HG02588 (cell line): ENCODE results near the gene OTOG.

Experiments
- ATAC-seq: cut with Tn5 transposase; IDR thresholded peaks from one replicate; pipeline ENCODE4 v1.9.1; 2021; ENCODE audit warnings: mild to moderate bottlenecking, moderate library complexity; ENCODE audit not compliant: unreplicated experiment

The OTOG gene

GRCh38 chr11:17535488-17535887, 11.6 kb upstream of the OTOG start:
- ATAC-seq: no peak

GRCh38 chr11:17537261-17537660, 9.8 kb upstream of the OTOG start:
- no peak for ATAC-seq

- ATAC-seq: no peak
Measured at GRCh38 chr11:17538054-17538453, 9.0 kb upstream of the OTOG start.

- ATAC-seq: no peak
Measured at GRCh38 chr11:17538731-17539130, 8.3 kb upstream of the OTOG start.

GRCh38 chr11:17540807-17541206, 6.3 kb upstream of the OTOG start:
- ATAC-seq: no peak

GRCh38 chr11:17541330-17541885, 5.7 kb upstream of the OTOG start:
- ATAC-seq: no peak

GRCh38 chr11:17542249-17542648, 4.8 kb upstream of the OTOG start:
- no peak for ATAC-seq

GRCh38 chr11:17543041-17543440, 4.0 kb upstream of the OTOG start:
- ATAC-seq: no peak

GRCh38 chr11:17543574-17544180, 3.4 kb upstream of the OTOG start:
- ATAC-seq: no peak

- no peak for ATAC-seq
Measured at GRCh38 chr11:17544181-17544622, 2.9 kb upstream of the OTOG start, which contains the start of gene USH1C. TSS of gene USH1C (minus strand) at chr11:17544416. CDS start at chr11:17544307, 109 bp downstream.

GRCh38 chr11:17546240-17546639, 819 bp upstream of the OTOG start:
- ATAC-seq: no peak

GRCh38 chr11:17547932-17548331, 873 bp downstream of the OTOG start:
- ATAC-seq: no peak

- ATAC-seq: no peak
Measured at GRCh38 chr11:17548444-17548843, 1.4 kb downstream of the OTOG start.

- no peak for ATAC-seq
Measured at GRCh38 chr11:17550450-17551346, 3.6 kb downstream of the OTOG start.

GRCh38 chr11:17551347-17552040, 4.4 kb downstream of the OTOG start:
- no peak for ATAC-seq

GRCh38 chr11:17552041-17552355, 4.9 kb downstream of the OTOG start:
- ATAC-seq: no peak

- ATAC-seq: no peak
Measured at GRCh38 chr11:17552392-17553248, 5.6 kb downstream of the OTOG start.

GRCh38 chr11:17553249-17553546, 6.1 kb downstream of the OTOG start:
- ATAC-seq: no peak

GRCh38 chr11:17554487-17554886, 7.4 kb downstream of the OTOG start:
- no peak for ATAC-seq

- ATAC-seq: no peak
Measured at GRCh38 chr11:17556999-17557398, 9.9 kb downstream of the OTOG start.
